HUDEP-2 (cell line): ENCODE data around the gene WDR17.
A peak's percentile ranks its signal among the peaks of the same experiment; 100 is the strongest.

ENCODE experiments used
- DNase-seq, 76 experiments: peaks; one replicate each; lab custom pipeline; 2025; ENCODE audit not compliant: unreplicated experiment in 76 of 76; lab: John Stamatoyannopoulos, UW

The WDR17 gene

GRCh38 chr4:176189891-176190795 is 124.5 kb downstream of the WDR17 start:
- no peak for DNase-seq

GRCh38 chr4:176191974-176192373 is 126.3 kb downstream of the WDR17 start:
- DNase-seq = no peak

GRCh38 chr4:176193126-176193525 is 127.5 kb downstream of the WDR17 start:
- DNase-seq = no peak

- DNase-seq = no peak
These were observed 128.3 kb downstream of the WDR17 start for GRCh38 chr4:176193938-176194337.

GRCh38 chr4:176195184-176195978 is 129.7 kb downstream of the WDR17 start, which contains the start of gene SPATA4:
Gene SPATA4 (minus strand): TSS chr4:176195585. CDS start chr4:176195562, 23 bp downstream.
- DNase-seq = peak in 73 of 76 experiments; percentile 39 to 91 (median 81)

- no peak for DNase-seq
These were observed 132.8 kb downstream of the WDR17 start for GRCh38 chr4:176198316-176198903.

GRCh38 chr4:176205299-176205698 is 139.7 kb downstream of the WDR17 start:
- DNase-seq = no peak

GRCh38 chr4:176207839-176208238 is 142.2 kb downstream of the WDR17 start:
- DNase-seq = no peak

GRCh38 chr4:176209535-176209934 is 143.9 kb downstream of the WDR17 start:
- no peak for DNase-seq

- DNase-seq = no peak
These were observed 144.5 kb downstream of the WDR17 start for GRCh38 chr4:176210101-176210500.

GRCh38 chr4:176210579-176211296 is 145.1 kb downstream of the WDR17 start:
- DNase-seq = no peak

- peak in 6 of 76 experiments; percentile 10 to 59 (median 22) for DNase-seq
These were observed 146.7 kb downstream of the WDR17 start for GRCh38 chr4:176212351-176212750.

- peak in 1 of 76 experiments; percentile 13 for DNase-seq
These were observed 151.9 kb downstream of the WDR17 start for GRCh38 chr4:176217510-176217909.

GRCh38 chr4:176222149-176222548 is 156.5 kb downstream of the WDR17 start:
- DNase-seq = no peak

GRCh38 chr4:176223561-176223960 is 157.9 kb downstream of the WDR17 start:
- no peak for DNase-seq

- DNase-seq = peak in 1 of 76 experiments; percentile 17
These were observed 161.1 kb downstream of the WDR17 start for GRCh38 chr4:176226736-176227135.

- no peak for DNase-seq
These were observed 164.0 kb downstream of the WDR17 start for GRCh38 chr4:176229645-176230044.
